Activated CD8-positive, alpha-beta T cell treated with anti-CD3 and anti-CD28 coated beads for 36 hours (primary cell): Measurements from ENCODE around the gene SF3A1. TPM values are rescaled to one million over a fixed set of nuclear protein-coding genes. Genes with fewer than 3 reads are reported as not detected.

Experiments used
- ATAC-seq: fragments of 200-7000 bp; cut with Tn5 transposase; one replicate; pipeline ENCODE4 v1.10.0; 2021; ENCODE audit warnings: mild to moderate bottlenecking, moderate library complexity
- CTCF ChIA-PET: fragments of 350-600 bp; sonication (Branson Sonifier 250); formaldehyde crosslinking; loops from one replicate; lab custom pipeline; 2021; ENCODE audit warnings: antibody characterized with exemption; lab: Charles Lee
- POLR2A ChIA-PET: fragments of 350-600 bp; sonication (Branson Sonifier 250); formaldehyde crosslinking; loops from one replicate; lab custom pipeline; 2021; ENCODE audit warnings: antibody characterized with exemption; lab: Charles Lee
- DNase-seq: peaks from one replicate; pipeline ENCODE4 v3.0.0-alpha.2; 2020
- H3K27ac Mint-ChIP-seq: one replicate; pipeline ENCODE4 v1.8.0; 2021; ENCODE audit warnings: mild to moderate bottlenecking, mixed read lengths
- H3K27me3 Mint-ChIP-seq: one replicate; pipeline ENCODE4 v1.8.0; 2021; ENCODE audit warnings: mixed read lengths
- H3K36me3 Mint-ChIP-seq: one replicate; pipeline ENCODE4 v1.8.0; 2021; ENCODE audit warnings: low read depth, mixed read lengths
- H3K4me1 Mint-ChIP-seq: one replicate; pipeline ENCODE4 v1.8.0; 2021; ENCODE audit warnings: low read depth, mixed read lengths
- H3K4me3 Mint-ChIP-seq: one replicate; pipeline ENCODE4 v1.8.0; 2021; ENCODE audit warnings: mild to moderate bottlenecking, moderate library complexity, mixed read lengths
- H3K9me3 Mint-ChIP-seq: one replicate; pipeline ENCODE4 v1.8.0; 2021; ENCODE audit warnings: mixed read lengths
- CTCF ChIP-seq: fragments of 200-600 bp; IDR thresholded peaks from one replicate; pipeline ENCODE4 v1.8.0; 2022; ENCODE audit warnings: antibody characterized with exemption, mild to moderate bottlenecking
- intact Hi-C: fragments of 100-400 bp; cut with micrococcal nuclease; formaldehyde crosslinking; loops from one replicate; pipeline ENCODE4 v1.10.0; 2022
- total RNA-seq, 2 experiments: library from RNA; stranded (reverse); gene quantifications; one replicate each; pipeline ENCODE4 v1.2.3, GENCODE V29; 2021

Gene SF3A1
- total RNA-seq, 2 experiments from 2014 or later: 252 to 262 TPM

- no peaks in the 10 kb centered on the region for H3K9me3 Mint-ChIP-seq
- POLR2A ChIA-PET: interaction anchor here (0.8 to 2.5 kb wide), 2 partner anchors 28 to 29 kb away, joined by 3 to 7 read pairs; no protein-coding TSS in a partner anchor
- H3K4me3 Mint-ChIP-seq: no peak overlapping the region
- H3K27me3 Mint-ChIP-seq: no peaks in the 10 kb centered on the region
- intact Hi-C loops: no loop called here
- ATAC-seq (peak; percentile 37), DNase-seq (no peak)
- H3K36me3 Mint-ChIP-seq: peaks cover 10% of the 10 kb centered on the region
- CTCF ChIA-PET: interaction anchor here (1.1 to 19.3 kb wide), 6 partner anchors 8 to 93 kb away, joined by 3 to 472 read pairs (median 4); partner anchors contain the start of genes CASTOR1, RNF215, SEC14L2 and TBC1D10A
- H3K27ac Mint-ChIP-seq: peak overlapping the region; percentile 51
- no peak for TF ChIP-seq CTCF
- H3K4me1 Mint-ChIP-seq: peaks cover 55% of the 10 kb centered on the region
Observed at GRCh38 chr22:30296833-30297232, 59.9 kb downstream of the SF3A1 start.

GRCh38 chr22:30296324-30296723 is 60.4 kb downstream of the SF3A1 start:
- DNase-seq (no peak), ATAC-seq (peak; percentile 12)
- Mint-ChIP-seq H3K36me3 (peaks cover 8% of the 10 kb centered on the region), H3K4me1 (peaks cover 50% of the 10 kb centered on the region), H3K4me3 (no peak overlapping the region), H3K27me3 (no peaks in the 10 kb centered on the region), H3K27ac (peak overlapping the region; percentile 51), H3K9me3 (no peaks in the 10 kb centered on the region)
- no peak for TF ChIP-seq CTCF
- intact Hi-C loops: no loop called here
- ChIA-PET CTCF (interaction anchor here (1.1 to 19.3 kb wide), 6 partner anchors 8 to 93 kb away, joined by 3 to 472 read pairs (median 4); partner anchors contain the start of genes CASTOR1, RNF215, SEC14L2 and TBC1D10A), POLR2A (interaction anchor here (0.8 to 2.5 kb wide), 5 partner anchors 19 to 58 kb away, joined by 3 to 7 read pairs (median 4); no protein-coding TSS in a partner anchor)

DNA sequence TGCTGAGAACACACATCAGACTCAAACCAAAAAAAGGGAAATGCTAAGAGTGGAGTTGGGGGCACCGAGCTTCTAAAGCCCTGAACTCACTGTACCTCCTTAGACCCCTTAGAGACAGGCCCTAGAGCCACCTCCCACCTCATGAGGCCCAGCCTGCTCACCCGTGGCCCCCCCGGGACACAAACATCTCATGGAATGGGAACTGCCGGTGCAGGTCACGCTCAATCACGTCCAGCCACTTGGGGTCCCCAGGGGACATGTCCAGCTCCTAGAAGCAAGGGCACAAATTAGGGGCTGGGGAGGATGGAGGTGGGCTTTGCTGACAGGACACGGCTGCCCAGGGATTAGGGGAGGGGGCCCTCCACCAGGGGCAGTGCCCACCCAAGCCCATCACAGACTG is 61.1 kb downstream of the SF3A1 start:
- Mint-ChIP-seq H3K4me1 (peaks cover 46% of the 10 kb centered on the region), H3K9me3 (no peaks in the 10 kb centered on the region), H3K27me3 (no peaks in the 10 kb centered on the region), H3K27ac (peak overlapping the region; percentile 51), H3K36me3 (peaks cover 2% of the 10 kb centered on the region), H3K4me3 (no peak overlapping the region)
- ChIA-PET POLR2A (interaction anchor here (0.8 to 1.8 kb wide), 4 partner anchors 19 to 59 kb away, joined by 3 to 4 read pairs (median 4); no protein-coding TSS in a partner anchor), CTCF (interaction anchor here (1.1 to 19.3 kb wide), 6 partner anchors 7 to 94 kb away, joined by 3 to 472 read pairs (median 4); partner anchors contain the start of genes CASTOR1, RNF215, SEC14L2 and TBC1D10A)
- TF ChIP-seq CTCF: no peak
- DNase-seq (no peak), ATAC-seq (no peak)
- intact Hi-C loops: no loop called here

- CTCF ChIA-PET: interaction anchor here (1.9 to 19.3 kb wide), 2 partner anchors 31 to 95 kb away, joined by 5 to 472 read pairs; partner anchors contain the start of genes RNF215 and SEC14L2
- Mint-ChIP-seq H3K27ac (no peak overlapping the region), H3K36me3 (no peaks in the 10 kb centered on the region), H3K4me3 (no peak overlapping the region), H3K4me1 (peaks cover 51% of the 10 kb centered on the region), H3K27me3 (no peaks in the 10 kb centered on the region), H3K9me3 (no peaks in the 10 kb centered on the region)
- ATAC-seq: no peak
- no peak for TF ChIP-seq CTCF
- no peak for DNase-seq
- intact Hi-C loops: no loop called here
- POLR2A ChIA-PET: interaction anchor here (0.8 to 1.8 kb wide), 3 partner anchors 20 to 54 kb away, joined by 4 read pairs; no protein-coding TSS in a partner anchor
Observed at GRCh38 chr22:30294830-30295229, 61.9 kb downstream of the SF3A1 start.

- ATAC-seq (no peak), DNase-seq (no peak)
- no peaks in the 10 kb centered on the region for H3K9me3 Mint-ChIP-seq
- intact Hi-C loops: no loop called here
- ChIA-PET POLR2A (interaction anchor here (0.7 to 0.9 kb wide), 3 partner anchors 9 to 15 kb away, joined by 3 to 5 read pairs (median 3); no protein-coding TSS in a partner anchor), CTCF (interaction anchor here (19.3 kb wide), 1 partner anchor 96 kb away, joined by 472 read pairs; the partner anchor contains the start of genes RNF215 and SEC14L2)
- no peaks in the 10 kb centered on the region for H3K27me3 Mint-ChIP-seq
- peaks cover 49% of the 10 kb centered on the region for H3K4me1 Mint-ChIP-seq
- peak overlapping the region; percentile 3 for H3K27ac Mint-ChIP-seq
- TF ChIP-seq CTCF: no peak
- no peak overlapping the region for H3K4me3 Mint-ChIP-seq
- H3K36me3 Mint-ChIP-seq: no peaks in the 10 kb centered on the region
Observed at GRCh38 chr22:30294066-30294465, 62.6 kb downstream of the SF3A1 start.
